Mammary epithelial cell (primary cell): ENCODE results near the gene GPER1.

Source experiments
- EZH2 ChIP-seq: IDR thresholded peaks from 2 replicates; pipeline ENCODE4 v1.6.1; 2012; ENCODE audit warnings: low read length, inconsistent platforms, borderline replicate concordance
- TF ChIP-seq, protein P1 (sequence below), 2 donors: IDR thresholded peaks in 1 of 2; conservative IDR thresholded peaks in 1 of 2; 2 replicates each; pipeline ENCODE4 v1.5.1; 2011 to 2012; ENCODE audit warnings: inconsistent platforms in 2 of 2, low read length in 2 of 2, mild to moderate bottlenecking in 2 of 2, control low read depth in 1 of 2, low read depth in 1 of 2; ENCODE audit not compliant: insufficient read depth in 1 of 2; ENCODE audit errors: extremely low read depth in 1 of 2

DNA sequence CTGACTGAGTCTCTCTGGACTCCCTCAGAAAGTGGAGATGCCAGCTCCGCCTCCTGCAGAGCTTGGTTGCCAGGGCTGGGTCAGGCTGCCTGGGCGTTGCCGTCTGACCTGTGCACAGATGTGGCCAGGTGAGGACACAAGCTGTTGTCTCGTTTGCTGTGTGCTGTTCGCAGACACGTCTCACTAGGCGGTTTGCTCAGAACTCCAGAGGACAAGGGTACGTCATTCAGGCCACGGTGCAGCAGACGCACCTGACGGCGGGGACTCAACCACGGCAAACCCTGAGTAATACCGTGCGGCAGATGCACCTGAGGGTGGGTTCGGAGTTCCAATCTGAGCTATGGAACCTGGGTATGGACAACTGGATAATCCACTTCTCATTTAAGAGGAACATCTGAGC is 11.7 kb downstream of the GPER1 start:
- TF ChIP-seq, protein P1, sequence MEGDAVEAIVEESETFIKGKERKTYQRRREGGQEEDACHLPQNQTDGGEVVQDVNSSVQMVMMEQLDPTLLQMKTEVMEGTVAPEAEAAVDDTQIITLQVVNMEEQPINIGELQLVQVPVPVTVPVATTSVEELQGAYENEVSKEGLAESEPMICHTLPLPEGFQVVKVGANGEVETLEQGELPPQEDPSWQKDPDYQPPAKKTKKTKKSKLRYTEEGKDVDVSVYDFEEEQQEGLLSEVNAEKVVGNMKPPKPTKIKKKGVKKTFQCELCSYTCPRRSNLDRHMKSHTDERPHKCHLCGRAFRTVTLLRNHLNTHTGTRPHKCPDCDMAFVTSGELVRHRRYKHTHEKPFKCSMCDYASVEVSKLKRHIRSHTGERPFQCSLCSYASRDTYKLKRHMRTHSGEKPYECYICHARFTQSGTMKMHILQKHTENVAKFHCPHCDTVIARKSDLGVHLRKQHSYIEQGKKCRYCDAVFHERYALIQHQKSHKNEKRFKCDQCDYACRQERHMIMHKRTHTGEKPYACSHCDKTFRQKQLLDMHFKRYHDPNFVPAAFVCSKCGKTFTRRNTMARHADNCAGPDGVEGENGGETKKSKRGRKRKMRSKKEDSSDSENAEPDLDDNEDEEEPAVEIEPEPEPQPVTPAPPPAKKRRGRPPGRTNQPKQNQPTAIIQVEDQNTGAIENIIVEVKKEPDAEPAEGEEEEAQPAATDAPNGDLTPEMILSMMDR (conservative IDR thresholded peaks at IDR 0.05 in 1 of 2, IDR thresholded peaks at IDR 0.05 in 1 of 2; ENCODE audit: extremely low read depth in 1 of 2, insufficient read depth in 1 of 2, low read depth in 1 of 2, low read length in 2 of 2), result no peak
- TF ChIP-seq EZH2, result no peak
